MM.1S (cell line): ENCODE measurements around the gene ATG14.

Experiments used
- DNase-seq: peaks from one replicate; pipeline ENCODE4 v3.0.0-alpha.2; 2015
- H2AFZ ChIP-seq: fragments of 300-600 bp; sonication (generic); 2 replicates; pipeline ENCODE4 v1.6.0; 2016; ENCODE audit warnings: antibody characterized with exemption, low read length
- H3F3A ChIP-seq: fragments of 300-600 bp; sonication (generic); 2 replicates; pipeline ENCODE4 v1.6.1; 2016; ENCODE audit warnings: mild to moderate bottlenecking, antibody characterized with exemption, low read length, moderate library complexity, mixed read lengths; ENCODE audit not compliant: insufficient read depth
- H3K27ac ChIP-seq: fragments of 300-600 bp; sonication (generic); 2 replicates; pipeline ENCODE4 v1.5.1; 2016; ENCODE audit warnings: mild to moderate bottlenecking, low read length
- H3K27me3 ChIP-seq: fragments of 300-600 bp; sonication (generic); replicated peaks from 2 replicates; pipeline ENCODE4 v1.6.0; 2016; ENCODE audit warnings: low read length; ENCODE audit not compliant: insufficient read depth
- H3K36me3 ChIP-seq: fragments of 300-600 bp; sonication (generic); replicated peaks from 2 replicates; pipeline ENCODE4 v1.6.1; 2016; ENCODE audit warnings: mild to moderate bottlenecking, low read length, mixed read lengths; ENCODE audit not compliant: insufficient read depth
- H3K4me1 ChIP-seq: fragments of 300-600 bp; sonication (generic); 2 replicates; pipeline ENCODE4 v1.6.1; 2016; ENCODE audit warnings: low read length, mixed read lengths
- H3K4me2 ChIP-seq: fragments of 300-600 bp; sonication (generic); 2 replicates; pipeline ENCODE4 v1.6.0; 2016; ENCODE audit warnings: low read depth, low read length
- H3K4me3 ChIP-seq: fragments of 300-600 bp; sonication (generic); 2 replicates; pipeline ENCODE4 v1.5.1; 2016; ENCODE audit warnings: low read length, mixed read lengths
- H3K79me2 ChIP-seq: fragments of 300-600 bp; sonication (generic); 2 replicates; pipeline ENCODE4 v1.6.1; 2016; ENCODE audit warnings: mixed run types, low read length, mixed read lengths
- H3K9ac ChIP-seq: fragments of 300-600 bp; sonication (generic); 2 replicates; pipeline ENCODE4 v1.6.1; 2016; ENCODE audit warnings: low read length, mixed read lengths
- H3K9me2 ChIP-seq: fragments of 300-600 bp; sonication (generic); replicated peaks from 2 replicates; pipeline ENCODE4 v1.6.1; 2016; ENCODE audit warnings: mild to moderate bottlenecking, low read length, mixed read lengths; ENCODE audit not compliant: insufficient read depth
- H3K9me3 ChIP-seq: fragments of 300-600 bp; sonication (generic); replicated peaks from 2 replicates; pipeline ENCODE4 v1.6.1; 2016; ENCODE audit warnings: mild to moderate bottlenecking, low read length, mixed read lengths; ENCODE audit not compliant: insufficient read depth
- H4K20me1 ChIP-seq: fragments of 300-600 bp; sonication (generic); 2 replicates; pipeline ENCODE4 v1.6.1; 2016; ENCODE audit warnings: mild to moderate bottlenecking, low read length, moderate library complexity, mixed read lengths; ENCODE audit not compliant: insufficient read depth
- CTCF ChIP-seq: fragments of 300-600 bp; sonication (generic); IDR thresholded peaks from 2 replicates; pipeline ENCODE4 v1.5.1; 2016; ENCODE audit warnings: antibody characterized with exemption, low read length, mixed read lengths
- EZH2 ChIP-seq: fragments of 300-600 bp; sonication (generic); optimal IDR thresholded peaks from 2 replicates; pipeline ENCODE3; 2017; ENCODE audit warnings: low read depth, mild to moderate bottlenecking, antibody characterized with exemption, low read length, mixed read lengths
- EZH2phosphoT487 ChIP-seq: fragments of 300-600 bp; sonication (generic); IDR thresholded peaks from 2 replicates; pipeline ENCODE4 v1.6.1; 2018; ENCODE audit warnings: antibody characterized with exemption, low read length

ATG14 gene

GRCh38 chr14:55339770-55340169 is 71.9 kb downstream of the ATG14 start:
- Histone ChIP-seq H3K27me3 (no peaks in the 10 kb centered on the region), H2AFZ (no peak overlapping the region), H3K27ac (peak overlapping the region; percentile 16; the same call in 1 of the 2 replicates), H3K4me3 (no peak overlapping the region), H3K9me3 (no peaks in the 10 kb centered on the region), H3F3A (no peaks in the 10 kb centered on the region; the same call in 1 of the 2 replicates), H3K36me3 (no peaks in the 10 kb centered on the region), H3K9ac (no peak overlapping the region), H3K4me2 (no peak overlapping the region), H3K9me2 (no peaks in the 10 kb centered on the region), H3K4me1 (0 out of 2 replicates have a peak, but pooled peaks cover 11% of the 10 kb centered on the region), H3K79me2 (peaks cover 16% of the 10 kb centered on the region; the same call in 1 of the 2 replicates), H4K20me1 (no peaks in the 10 kb centered on the region)
- TF ChIP-seq EZH2phosphoT487 (no peak), CTCF (no peak), EZH2 (no peak)
- DNase-seq = peak; percentile 60

DNA sequence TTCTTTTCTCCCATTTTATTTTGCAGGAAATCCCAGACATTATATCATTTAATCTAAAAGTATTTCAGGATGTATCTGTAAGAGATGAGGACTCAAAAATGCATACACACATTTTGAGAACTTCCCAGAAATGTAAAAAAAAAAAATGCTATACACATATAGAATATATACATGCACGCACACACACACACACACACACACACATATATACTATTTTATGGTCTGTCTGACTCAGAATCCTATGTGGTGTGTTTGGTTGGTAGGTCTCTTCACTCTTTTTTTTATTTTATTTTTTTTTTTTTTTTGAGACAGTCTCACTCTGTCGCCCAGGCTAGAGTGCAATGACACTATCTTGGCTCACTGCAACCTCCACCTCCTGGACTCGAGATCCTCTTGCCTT is 74.9 kb downstream of the ATG14 start:
- TF ChIP-seq EZH2 (no peak), CTCF (no peak), EZH2phosphoT487 (no peak)
- Histone ChIP-seq H3K9ac (no peak overlapping the region), H3K4me3 (no peak overlapping the region), H3K9me3 (no peaks in the 10 kb centered on the region), H3K27ac (no peak overlapping the region), H3K4me2 (no peak overlapping the region), H3K27me3 (no peaks in the 10 kb centered on the region), H3K9me2 (no peaks in the 10 kb centered on the region), H3F3A (peaks cover 5% of the 10 kb centered on the region; the same call in 1 of the 2 replicates), H3K4me1 (peaks cover 18% of the 10 kb centered on the region; the same call in 1 of the 2 replicates), H3K36me3 (no peaks in the 10 kb centered on the region), H4K20me1 (no peaks in the 10 kb centered on the region), H3K79me2 (peaks cover 25% of the 10 kb centered on the region), H2AFZ (no peak overlapping the region)
- DNase-seq = no peak

DNA sequence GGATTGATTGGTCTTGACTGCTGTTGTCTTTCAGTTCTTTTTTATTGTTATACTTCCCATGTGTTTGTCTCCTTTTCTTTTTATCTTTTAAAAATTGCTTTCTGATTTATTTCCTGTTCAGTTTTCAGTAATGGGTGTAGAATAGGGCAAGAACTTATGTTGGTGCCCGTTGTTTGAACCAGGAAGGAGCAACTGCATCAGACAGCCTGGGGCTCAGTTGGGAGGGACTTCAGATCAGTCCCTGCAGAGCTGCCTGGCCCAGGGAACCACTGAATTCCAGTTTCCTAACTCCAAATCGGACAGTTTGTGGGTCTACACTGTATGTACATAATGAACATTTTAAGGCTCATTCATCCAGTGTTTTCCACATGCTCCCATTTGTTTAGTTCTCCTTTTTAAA is 75.5 kb downstream of the ATG14 start:
- Histone ChIP-seq H3K9me2 (no peaks in the 10 kb centered on the region), H3K4me2 (no peak overlapping the region), H3K4me3 (no peak overlapping the region), H3K27ac (no peak overlapping the region), H3K9me3 (no peaks in the 10 kb centered on the region), H2AFZ (no peak overlapping the region), H3K79me2 (peaks cover 23% of the 10 kb centered on the region), H3F3A (peaks cover 5% of the 10 kb centered on the region; the same call in 1 of the 2 replicates), H4K20me1 (no peaks in the 10 kb centered on the region), H3K27me3 (no peaks in the 10 kb centered on the region), H3K36me3 (no peaks in the 10 kb centered on the region), H3K4me1 (peaks cover 18% of the 10 kb centered on the region; the same call in 1 of the 2 replicates), H3K9ac (no peak overlapping the region)
- no peak for DNase-seq
- TF ChIP-seq EZH2 (no peak), CTCF (no peak), EZH2phosphoT487 (no peak)
